GM11168 (cell line): ENCODE results near the gene WNK1.

Source experiments
- in situ Hi-C: fragments of 300-500 bp; cut with MboI; formaldehyde crosslinking; loops from one replicate; pipeline ENCODE4 v1.12.0; 2022; ENCODE audit warnings: low sequenced_read_pairs; ENCODE audit not compliant: unreplicated experiment

The WNK1 gene

GRCh38 chr12:936377-937345, 184.3 kb downstream of the WNK1 start:
- in situ Hi-C loops: no loop called here

GRCh38 chr12:938810-939209, 186.4 kb downstream of the WNK1 start:
- in situ Hi-C loops: no loop called here

GRCh38 chr12:943051-943450, 190.7 kb downstream of the WNK1 start:
- in situ Hi-C loops: no loop called here

GRCh38 chr12:944211-944610, 191.8 kb downstream of the WNK1 start:
- in situ Hi-C loops: no loop called here

GRCh38 chr12:946212-946611, 193.8 kb downstream of the WNK1 start:
- in situ Hi-C loops: no loop called here

GRCh38 chr12:946631-947030, 194.3 kb downstream of the WNK1 start:
- in situ Hi-C loops: no loop called here

- in situ Hi-C loops: no loop called here
Observed at GRCh38 chr12:948238-948637, 195.9 kb downstream of the WNK1 start.

- in situ Hi-C loops: no loop called here
Observed at GRCh38 chr12:949453-950191, 197.2 kb downstream of the WNK1 start, which contains the start of gene RAD52. Gene RAD52 (minus strand): TSS chr12:949694. CDS start chr12:933058, 16,636 bp downstream.

GRCh38 chr12:951176-951575, 198.8 kb downstream of the WNK1 start:
- in situ Hi-C loops: no loop called here

- in situ Hi-C loops: no loop called here
Observed at GRCh38 chr12:953776-954175, 201.4 kb downstream of the WNK1 start.

- in situ Hi-C loops: no loop called here
Observed at GRCh38 chr12:954741-955140, 202.4 kb downstream of the WNK1 start.

GRCh38 chr12:955939-956338, 203.6 kb downstream of the WNK1 start:
- in situ Hi-C loops: no loop called here

GRCh38 chr12:958588-959123, 206.3 kb downstream of the WNK1 start:
- in situ Hi-C loops: no loop called here
